NCI-H510A treated with DMSO at 0.1 percent for 48 hours (cell line): Measurements from ENCODE around the gene LPP.

ENCODE experiments used
- DNase-seq: peaks from one replicate; lab custom pipeline; 2025; lab: John Stamatoyannopoulos, UW

LPP gene

GRCh38 chr3:188918093-188918492, 764.1 kb downstream of the LPP start:
- no peak for DNase-seq

- DNase-seq = no peak
Observed at GRCh38 chr3:188923671-188924070, 769.7 kb downstream of the LPP start.

- DNase-seq = no peak
Observed at GRCh38 chr3:188925376-188925775, 771.4 kb downstream of the LPP start.

- no peak for DNase-seq
Observed at GRCh38 chr3:188926111-188926510, 772.2 kb downstream of the LPP start.

GRCh38 chr3:188926741-188927511, 773.0 kb downstream of the LPP start:
- DNase-seq = no peak

- no peak for DNase-seq
Observed at GRCh38 chr3:188927971-188928370, 774.0 kb downstream of the LPP start.

GRCh38 chr3:188929137-188929536, 775.2 kb downstream of the LPP start:
- peak; percentile 55 for DNase-seq

- no peak for DNase-seq
Observed at GRCh38 chr3:188931036-188931435, 777.1 kb downstream of the LPP start.

GRCh38 chr3:188931531-188931930, 777.6 kb downstream of the LPP start:
- peak; percentile 52 for DNase-seq

GRCh38 chr3:188934989-188935388, 781.0 kb downstream of the LPP start:
- DNase-seq = no peak

GRCh38 chr3:188936597-188937107, 782.7 kb downstream of the LPP start:
- no peak for DNase-seq

- no peak for DNase-seq
Observed at GRCh38 chr3:188937389-188937788, 783.4 kb downstream of the LPP start.

- no peak for DNase-seq
Observed at GRCh38 chr3:188938999-188939398, 785.0 kb downstream of the LPP start.

GRCh38 chr3:188939814-188940572, 786.0 kb downstream of the LPP start:
- no peak for DNase-seq
